ENCODE measurements around the gene PHC2. TPM values are rescaled to one million over a fixed set of nuclear protein-coding genes. Genes with fewer than 3 reads are reported as not detected.

The PHC2 gene
- total RNA-seq, 1 experiment from 2014 or later = 71.9 TPM

Other genes starting within 250 kb of the PHC2 start
- 1.5 and 1.7 TPM in 2 replicates for gene TRIM62, start 249.1 kb downstream of the PHC2 start, total RNA-seq (2014; rRNA removed; shearing (Covaris generic))
- gene ZNF362, start 174.6 kb downstream of the PHC2 start, total RNA-seq (2014; rRNA removed; shearing (Covaris generic)) = 13.5 and 14.2 TPM in 2 replicates
- not detected in 2 replicates for gene A3GALT2, start 110.0 kb downstream of the PHC2 start, total RNA-seq (2014; rRNA removed; shearing (Covaris generic))
- gene ZSCAN20, start 41.5 kb upstream of the PHC2 start, total RNA-seq (2014; rRNA removed; shearing (Covaris generic)) = 5.8 and 7.4 TPM in 2 replicates